ENCODE data around the gene PITPNM3. TPM values are rescaled to one million over a fixed set of nuclear protein-coding genes. Genes with fewer than 3 reads are reported as not detected.

PITPNM3 gene
- total RNA-seq, 6 experiments from 2014 or later, result 0.94 to 1.1 (median 1.0) TPM

GRCh38 chr17:6427279-6427781 is 129.0 kb downstream of the PITPNM3 start:
- H3K9me3 Mint-ChIP-seq, result peaks cover 19% of the 10 kb centered on the region
- H3K36me3 Mint-ChIP-seq (ENCODE audit: low read depth), result peaks cover 13% of the 10 kb centered on the region
- DNase-seq, result peak; percentile 2

GRCh38 chr17:6426356-6427101 is 129.8 kb downstream of the PITPNM3 start:
- H3K9me3 Mint-ChIP-seq, result peaks cover 16% of the 10 kb centered on the region
- peaks cover 13% of the 10 kb centered on the region for H3K4me1 Mint-ChIP-seq (ENCODE audit: low read depth)
- H3K36me3 Mint-ChIP-seq (ENCODE audit: low read depth), result peaks cover 13% of the 10 kb centered on the region
- H3K4me3 Mint-ChIP-seq, result no peak overlapping the region
- no peak for DNase-seq
- no peak for TF ChIP-seq CTCF (IDR thresholded peaks at IDR 0.05)
- no peak overlapping the region for H3K27ac Mint-ChIP-seq
- H3K27me3 Mint-ChIP-seq (ENCODE audit: insufficient read depth), result peaks cover 21% of the 10 kb centered on the region

More at GRCh38 chr17:6427279-6427781, 129.0 kb downstream of the PITPNM3 start:
- H3K27me3 Mint-ChIP-seq (ENCODE audit: insufficient read depth), result peaks cover 19% of the 10 kb centered on the region
- peak; percentile 44 for TF ChIP-seq CTCF (IDR thresholded peaks at IDR 0.05)
- peaks cover 7% of the 10 kb centered on the region; the same call in 1 of the 2 replicates for H3K4me1 Mint-ChIP-seq (ENCODE audit: low read depth)
- H3K27ac Mint-ChIP-seq, result no peak overlapping the region
- H3K4me3 Mint-ChIP-seq, result peak overlapping the region; percentile 45

- Mint-ChIP-seq H3K36me3 (ENCODE audit: low read depth) (peaks cover 5% of the 10 kb centered on the region; the same call in 1 of the 2 replicates), H3K9me3 (peaks cover 5% of the 10 kb centered on the region), H3K4me3 (no peak overlapping the region), H3K27ac (no peak overlapping the region), H3K27me3 (ENCODE audit: insufficient read depth) (peaks cover 23% of the 10 kb centered on the region), H3K4me1 (ENCODE audit: low read depth) (peaks cover 14% of the 10 kb centered on the region)
- TF ChIP-seq CTCF (IDR thresholded peaks at IDR 0.05), result no peak
- DNase-seq, result no peak
Measured at GRCh38 chr17:6425407-6425806, 130.9 kb downstream of the PITPNM3 start.

GRCh38 chr17:6423931-6424330 is 132.4 kb downstream of the PITPNM3 start:
- Mint-ChIP-seq H3K4me1 (ENCODE audit: low read depth) (peaks cover 14% of the 10 kb centered on the region), H3K36me3 (ENCODE audit: low read depth) (no peaks in the 10 kb centered on the region), H3K9me3 (no peaks in the 10 kb centered on the region), H3K27ac (no peak overlapping the region), H3K4me3 (no peak overlapping the region), H3K27me3 (ENCODE audit: insufficient read depth) (peaks cover 23% of the 10 kb centered on the region)
- no peak for TF ChIP-seq CTCF (IDR thresholded peaks at IDR 0.05)
- no peak for DNase-seq

- no peak overlapping the region for H3K4me3 Mint-ChIP-seq
- H3K4me1 Mint-ChIP-seq (ENCODE audit: low read depth), result peaks cover 14% of the 10 kb centered on the region
- TF ChIP-seq CTCF (IDR thresholded peaks at IDR 0.05), result no peak
- no peaks in the 10 kb centered on the region for H3K36me3 Mint-ChIP-seq (ENCODE audit: low read depth)
- H3K27me3 Mint-ChIP-seq (ENCODE audit: insufficient read depth), result peaks cover 24% of the 10 kb centered on the region
- no peak for DNase-seq
- H3K27ac Mint-ChIP-seq, result no peak overlapping the region
- no peaks in the 10 kb centered on the region for H3K9me3 Mint-ChIP-seq
Measured at GRCh38 chr17:6422654-6423241, 133.6 kb downstream of the PITPNM3 start.

All from HFFc6 (cell line).